ENCODE measurements around the gene HIPK2.

HIPK2 gene

DNA sequence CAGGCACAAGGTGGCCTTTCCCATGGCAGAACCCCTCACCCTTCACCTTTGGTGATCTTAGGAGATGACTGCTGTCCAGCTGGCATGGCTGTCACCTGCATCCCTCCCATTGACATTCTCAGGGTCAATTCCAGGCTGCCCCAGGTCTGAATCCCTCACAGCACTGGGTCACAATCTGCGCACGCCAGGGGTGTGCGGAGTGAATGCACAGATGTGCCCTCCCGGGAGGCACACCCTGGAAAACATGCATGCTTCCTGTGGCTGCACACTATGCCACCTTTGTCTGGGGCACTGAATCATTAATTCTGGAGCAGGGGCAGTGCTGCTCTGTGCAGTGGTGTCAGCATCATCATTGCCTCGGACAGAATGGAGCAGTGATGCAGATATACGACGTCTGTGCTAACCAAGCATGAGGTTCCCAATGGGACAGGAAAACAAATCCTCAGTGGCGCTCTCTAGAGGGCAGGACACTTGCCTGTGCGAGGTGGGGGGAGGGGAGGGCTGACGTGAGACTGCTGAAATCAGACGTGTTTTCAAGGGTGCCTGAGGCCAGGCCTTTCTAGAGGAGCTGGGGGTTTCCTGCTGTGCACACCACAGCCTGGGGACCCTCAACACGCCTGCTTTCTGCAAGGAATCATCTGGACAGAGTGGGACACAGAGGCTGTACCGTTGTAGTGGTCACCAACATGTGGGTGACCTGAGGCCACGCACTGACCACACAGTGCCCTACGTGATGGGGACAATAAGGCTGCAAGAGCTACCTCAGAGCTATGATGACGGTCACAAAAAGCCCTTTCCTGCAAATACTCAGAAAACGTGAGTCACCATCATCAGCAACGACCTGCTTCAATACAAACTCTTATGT, 77.9 kb downstream of the HIPK2 start:
- no peak for DNase-seq (ENCODE audit: low read depth, low spot score)
- no peak overlapping the region for H3K27ac ChIP-seq

DNA sequence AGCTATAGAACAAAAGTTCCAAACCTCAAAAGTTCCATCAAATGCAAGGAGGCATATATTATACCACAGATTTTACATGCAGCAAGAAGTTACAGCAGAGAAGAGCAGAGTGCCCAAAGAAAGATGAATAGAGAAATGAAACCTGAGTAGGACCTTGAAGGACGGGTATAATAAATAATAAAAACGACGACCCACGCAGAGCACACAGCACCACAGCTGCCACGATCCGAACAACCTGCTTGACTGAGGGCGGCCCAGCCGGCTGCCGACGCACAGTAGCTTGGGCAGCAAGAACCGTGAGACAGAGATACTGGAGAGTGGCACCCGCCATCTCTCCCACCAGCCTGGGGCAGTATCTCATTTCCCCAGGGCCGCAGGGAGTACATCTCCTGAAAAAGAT, 79.0 kb downstream of the HIPK2 start:
- H3K27ac ChIP-seq, result no peak overlapping the region
- DNase-seq (ENCODE audit: low read depth, low spot score), result no peak

DNA sequence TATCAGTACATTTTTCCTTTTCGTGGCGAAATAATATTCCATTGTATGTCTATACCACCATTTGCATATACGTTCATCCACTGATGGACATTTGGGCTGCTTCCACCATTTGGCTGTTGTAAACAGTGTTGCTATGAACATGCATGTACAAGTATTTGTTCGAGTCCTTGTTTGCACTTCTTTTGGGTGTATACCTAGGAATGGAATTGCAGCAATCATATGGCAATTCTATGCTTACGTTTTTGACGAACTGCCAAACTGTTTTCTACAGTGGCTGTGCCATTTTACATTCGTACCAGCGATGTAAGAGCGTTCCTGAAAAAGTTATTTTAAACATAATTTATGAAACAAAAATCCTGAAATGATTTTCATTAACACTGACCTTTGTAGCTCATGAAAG, 79.5 kb downstream of the HIPK2 start:
- DNase-seq (ENCODE audit: low read depth, low spot score), result no peak
- H3K27ac ChIP-seq, result no peak overlapping the region

DNA sequence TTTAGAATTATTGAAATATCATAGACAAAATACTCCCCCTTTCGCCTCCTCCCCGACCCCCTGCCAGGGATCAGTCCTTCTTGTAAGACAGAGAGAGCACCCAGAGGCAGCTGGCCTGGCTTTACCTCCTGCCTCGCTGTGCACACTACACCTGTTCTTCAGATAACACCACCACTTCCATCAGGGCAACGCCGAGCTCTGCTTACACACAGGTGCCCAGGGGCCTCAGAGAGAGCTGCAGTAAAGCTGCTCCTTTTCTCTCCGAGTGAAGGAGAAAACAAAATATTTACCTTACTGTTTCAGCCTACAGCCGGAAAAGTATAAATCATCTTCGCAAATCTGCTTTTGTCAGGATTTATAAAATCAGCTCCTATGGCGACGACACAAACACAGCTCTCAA, 80.7 kb downstream of the HIPK2 start:
- H3K27ac ChIP-seq, result no peak overlapping the region
- no peak for DNase-seq (ENCODE audit: low read depth, low spot score)

DNA sequence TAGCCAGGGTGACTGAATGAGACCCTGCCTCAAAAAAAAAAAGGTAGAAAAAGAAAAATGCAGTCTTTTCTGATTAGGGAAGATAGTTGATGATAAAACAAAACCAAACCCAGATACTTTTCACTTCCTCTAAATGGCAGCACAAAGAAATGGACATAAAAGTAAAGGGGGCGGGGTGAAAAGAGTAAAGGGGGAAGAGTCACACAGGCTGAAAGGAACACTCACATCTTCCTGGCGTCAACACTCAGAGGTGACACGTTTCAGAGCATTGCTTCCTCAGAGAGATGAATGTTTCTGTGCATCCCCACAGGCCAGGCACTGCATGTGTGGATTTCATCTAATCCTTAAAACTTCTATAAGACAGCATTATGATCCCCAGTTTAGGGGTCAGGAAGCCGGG, 81.2 kb downstream of the HIPK2 start:
- no peak for DNase-seq (ENCODE audit: low read depth, low spot score)
- no peak overlapping the region for H3K27ac ChIP-seq

DNA sequence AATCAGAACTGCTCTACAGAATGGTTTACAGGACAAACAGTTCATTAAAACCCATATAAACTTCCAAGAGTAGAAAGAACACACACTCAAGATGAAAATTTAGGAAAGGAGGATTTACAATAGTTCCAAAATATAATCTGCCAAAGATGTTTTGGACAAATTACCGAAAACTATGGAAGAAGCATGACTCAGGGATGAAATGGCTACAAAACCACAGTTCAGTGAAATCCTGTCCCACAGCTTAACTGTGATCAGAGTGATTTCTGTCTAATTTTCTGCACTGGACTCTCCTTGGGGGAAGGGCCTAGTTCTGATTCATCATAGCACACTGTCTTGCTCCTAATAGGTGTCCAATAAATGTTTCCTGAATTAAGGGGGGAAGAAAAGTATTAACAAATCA, 82.2 kb downstream of the HIPK2 start:
- DNase-seq (ENCODE audit: low read depth, low spot score), result no peak

DNA sequence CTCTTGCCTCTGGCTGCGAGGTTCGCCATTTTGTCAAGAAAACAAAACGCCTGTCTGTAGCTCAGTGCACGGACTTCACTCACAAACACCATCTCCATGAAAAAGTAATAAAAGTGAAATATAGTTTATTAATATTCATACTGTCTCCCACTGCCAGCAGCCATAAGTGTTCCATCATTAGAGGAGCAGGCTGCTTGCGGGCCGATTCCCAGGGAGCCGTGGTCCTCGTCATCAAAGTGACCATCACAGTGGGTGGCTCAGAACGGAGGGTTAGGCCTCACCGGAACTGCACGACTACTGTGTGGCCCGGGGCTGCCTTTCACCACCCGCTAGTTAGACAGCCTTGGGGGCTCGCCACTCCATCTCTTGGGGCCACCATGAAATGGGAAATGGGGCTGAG, 82.7 kb downstream of the HIPK2 start:
- no peak for DNase-seq (ENCODE audit: low read depth, low spot score)
- H3K27ac ChIP-seq, result no peak overlapping the region

More for the DNA sequence above, 82.2 kb downstream of the HIPK2 start:
- H3K27ac ChIP-seq, result no peak overlapping the region

DNA sequence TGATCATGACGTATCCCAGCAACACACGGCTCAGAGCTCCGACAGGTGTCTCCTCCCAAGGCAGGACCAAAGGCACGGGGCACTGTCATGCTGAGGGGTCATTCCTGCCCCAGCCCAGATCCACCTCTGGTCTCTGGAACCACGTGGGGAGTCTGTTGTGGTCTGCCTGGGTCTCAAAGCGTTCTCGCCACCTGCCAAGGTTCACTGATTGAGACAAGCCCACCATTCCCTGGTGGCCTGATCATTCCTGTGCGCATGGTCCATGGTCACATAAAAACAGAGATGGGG, 83.5 kb downstream of the HIPK2 start:
- no peak overlapping the region for H3K27ac ChIP-seq
- no peak for DNase-seq (ENCODE audit: low read depth, low spot score)

DNA sequence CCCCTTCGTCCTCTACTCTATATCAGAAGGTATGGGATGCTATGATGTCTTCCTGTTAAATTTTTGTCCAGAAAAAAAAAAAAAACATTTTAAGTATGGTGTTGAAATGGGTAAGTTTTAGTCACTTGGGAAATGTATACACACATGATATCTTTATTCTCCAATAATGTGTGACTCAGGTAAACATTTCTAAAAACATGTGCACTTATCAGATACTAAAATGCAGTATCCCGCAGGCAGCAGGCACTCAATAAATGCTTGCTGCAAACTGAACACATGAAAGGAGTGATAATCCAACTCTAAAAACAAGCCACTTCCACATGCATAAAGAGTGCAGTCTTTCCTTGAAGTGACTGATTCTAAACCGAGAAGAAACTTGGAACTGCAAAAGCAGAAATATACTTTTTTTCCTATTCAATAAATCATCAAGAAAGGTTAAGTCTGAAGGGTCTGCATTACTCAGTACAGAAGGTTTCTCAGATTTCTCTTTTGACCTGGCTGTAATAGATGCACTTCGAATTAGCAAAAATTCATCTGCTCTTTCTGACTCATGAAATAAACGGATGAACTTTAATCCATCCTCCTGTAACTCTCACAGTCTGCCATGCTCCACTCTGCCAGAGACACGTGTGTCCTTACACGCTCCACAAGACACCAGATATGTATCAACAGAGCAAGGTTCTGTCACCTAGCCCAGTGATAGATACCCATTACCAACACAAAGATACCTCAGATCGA, 84.0 kb downstream of the HIPK2 start:
- no peak for DNase-seq (ENCODE audit: low read depth, low spot score)
- H3K27ac ChIP-seq, result no peak overlapping the region

DNA sequence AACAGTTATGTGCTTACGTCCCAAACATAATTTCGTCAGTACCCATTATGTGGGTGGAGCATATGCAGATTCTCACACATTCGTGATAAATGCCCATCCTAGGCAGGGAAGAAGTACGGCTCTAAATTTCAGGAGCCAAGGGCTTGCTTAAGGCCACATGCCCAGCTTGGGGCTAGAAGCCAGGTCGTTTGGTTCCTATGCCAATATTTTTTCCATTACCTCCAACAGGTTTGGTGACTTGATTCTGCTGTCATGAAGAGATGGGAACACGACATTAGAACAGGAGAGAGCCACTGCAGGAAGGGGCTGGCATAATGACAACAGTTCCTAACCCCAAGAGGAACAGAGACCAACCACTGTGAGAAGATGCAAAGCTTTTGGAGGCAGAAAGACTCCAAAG, 85.1 kb downstream of the HIPK2 start:
- no peak overlapping the region for H3K27ac ChIP-seq
- DNase-seq (ENCODE audit: low read depth, low spot score), result no peak

DNA sequence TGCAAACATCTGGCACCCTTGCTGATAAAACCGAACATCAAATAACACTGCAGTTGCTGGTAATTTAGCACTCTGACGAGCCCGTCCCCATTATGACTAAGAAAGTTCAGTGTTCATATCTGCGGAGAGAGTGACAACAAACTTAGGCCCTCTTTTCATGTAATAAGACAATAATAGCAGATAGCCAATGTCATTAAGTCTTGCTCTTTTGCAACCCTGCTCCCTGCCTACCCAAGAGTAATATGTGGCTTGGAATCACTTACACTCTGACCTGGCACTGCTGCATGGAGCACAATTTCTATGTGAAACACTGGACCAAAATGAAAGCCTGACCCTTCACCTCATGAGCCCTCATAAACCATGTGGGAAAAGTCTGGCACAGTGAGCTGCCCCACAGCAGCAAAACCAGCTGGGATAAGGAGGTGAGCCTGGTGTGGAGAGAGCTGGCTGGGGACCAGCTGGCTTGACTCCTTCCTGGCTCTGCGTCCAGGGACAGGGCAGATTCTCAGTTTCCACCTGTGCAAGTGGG, 86.5 kb downstream of the HIPK2 start:
- DNase-seq (ENCODE audit: low read depth, low spot score), result no peak
- no peak overlapping the region for H3K27ac ChIP-seq

DNA sequence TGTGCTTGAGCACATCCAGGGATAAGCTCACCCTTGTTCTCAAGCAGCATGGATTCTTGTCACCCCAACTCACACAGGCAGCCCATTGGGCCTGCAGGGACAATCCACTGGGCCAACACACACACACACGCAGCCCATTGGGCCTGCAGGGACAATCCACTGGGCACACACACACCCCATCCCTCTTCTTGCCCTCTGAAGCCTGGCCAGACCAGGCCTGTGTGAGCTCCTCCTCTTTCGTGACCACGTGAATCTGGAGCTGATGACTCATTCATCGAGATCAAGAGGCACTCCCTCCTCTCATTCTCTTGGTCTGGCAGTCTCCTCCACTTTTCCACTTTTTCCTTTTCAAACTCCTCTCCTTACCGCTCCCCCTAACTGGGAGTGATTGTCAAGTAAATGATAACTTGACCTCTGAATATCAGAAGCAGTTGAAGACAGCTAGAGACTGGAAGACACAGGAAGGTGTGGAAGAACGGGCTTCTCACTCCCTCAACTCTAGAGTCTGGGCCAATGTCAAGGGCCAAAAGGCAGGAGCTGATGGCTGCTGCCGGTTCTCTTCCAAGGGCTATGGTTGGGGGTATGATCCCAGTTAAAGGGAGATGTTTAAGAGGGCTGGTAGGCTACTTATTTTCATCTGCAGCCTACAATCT, 89.7 kb downstream of the HIPK2 start:
- no peak for DNase-seq (ENCODE audit: low read depth, low spot score)
- peak overlapping the region; percentile 37 for H3K27ac ChIP-seq

DNA sequence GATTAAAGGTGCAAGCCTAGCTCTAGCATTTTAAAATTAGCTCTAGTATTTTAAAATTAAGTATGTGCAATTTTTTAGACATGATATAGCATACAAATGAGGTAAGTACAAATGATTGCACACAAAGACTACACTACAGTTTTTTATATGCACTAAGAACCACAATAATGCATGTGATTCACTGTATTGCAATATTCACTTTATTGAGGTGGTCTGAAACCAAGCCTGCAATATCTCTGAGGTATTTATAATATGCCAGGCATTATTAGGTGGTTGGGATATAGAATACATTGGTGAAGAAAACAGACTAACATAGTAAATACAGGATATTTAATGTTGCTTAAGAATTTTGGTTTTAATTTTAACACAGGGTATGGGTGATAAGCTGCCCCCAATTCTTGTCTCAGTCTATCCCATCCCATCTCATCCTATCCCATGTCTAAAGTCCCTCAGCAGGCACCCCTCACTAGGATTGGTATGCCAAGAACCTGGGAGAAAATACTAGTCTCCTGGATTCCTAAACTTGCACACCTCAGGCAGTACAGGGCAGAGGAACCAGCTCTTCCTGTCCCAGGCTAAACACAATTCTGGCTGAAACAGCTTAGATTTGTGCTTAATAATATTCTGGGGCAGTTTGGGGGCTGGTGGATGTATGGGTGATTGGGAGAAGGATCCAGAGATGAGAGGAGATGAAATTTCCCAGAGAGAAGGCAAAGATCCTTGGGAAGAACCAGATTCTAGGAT, 90.4 kb downstream of the HIPK2 start:
- no peak for DNase-seq (ENCODE audit: low read depth, low spot score)
- peak overlapping the region; percentile 37 for H3K27ac ChIP-seq

DNA sequence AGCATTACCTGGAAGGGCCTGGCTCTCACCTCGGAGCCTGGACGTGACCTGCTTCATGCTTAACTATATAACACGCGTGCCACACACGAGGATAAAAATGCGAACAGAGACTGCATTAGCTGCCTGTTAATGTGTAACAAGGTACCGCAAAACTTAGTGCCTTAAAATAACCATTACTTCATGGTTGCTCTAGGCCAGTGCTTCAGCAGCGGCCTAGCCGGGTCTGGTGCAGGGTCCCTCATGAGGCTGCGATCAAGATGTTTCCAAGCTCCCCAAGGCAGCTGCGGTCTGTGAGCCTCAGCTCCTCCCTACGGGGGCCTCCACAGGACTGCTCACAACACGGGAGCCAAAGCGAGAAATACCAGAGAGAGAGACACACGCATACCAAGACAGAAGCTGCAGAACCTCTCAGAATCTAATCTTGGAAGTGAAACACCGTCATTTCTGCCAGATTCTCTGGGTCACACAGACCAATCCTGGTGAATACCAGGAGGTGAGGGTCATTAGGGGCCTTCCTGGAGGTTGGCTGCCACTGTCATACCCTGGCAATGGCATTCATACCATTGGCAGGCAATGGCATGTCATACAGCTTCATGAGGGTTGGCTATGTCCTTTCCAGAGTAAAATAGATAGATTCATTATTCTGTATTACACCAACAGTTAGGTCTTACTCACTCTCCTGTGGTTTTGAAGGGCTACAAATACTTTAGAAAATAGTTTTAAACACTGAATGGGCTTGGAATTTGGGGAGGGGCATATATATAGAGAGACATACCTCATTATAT, 94.5 kb downstream of the HIPK2 start:
- DNase-seq (ENCODE audit: low read depth, low spot score), result no peak
- H3K27ac ChIP-seq, result peak overlapping the region; percentile 99

DNA sequence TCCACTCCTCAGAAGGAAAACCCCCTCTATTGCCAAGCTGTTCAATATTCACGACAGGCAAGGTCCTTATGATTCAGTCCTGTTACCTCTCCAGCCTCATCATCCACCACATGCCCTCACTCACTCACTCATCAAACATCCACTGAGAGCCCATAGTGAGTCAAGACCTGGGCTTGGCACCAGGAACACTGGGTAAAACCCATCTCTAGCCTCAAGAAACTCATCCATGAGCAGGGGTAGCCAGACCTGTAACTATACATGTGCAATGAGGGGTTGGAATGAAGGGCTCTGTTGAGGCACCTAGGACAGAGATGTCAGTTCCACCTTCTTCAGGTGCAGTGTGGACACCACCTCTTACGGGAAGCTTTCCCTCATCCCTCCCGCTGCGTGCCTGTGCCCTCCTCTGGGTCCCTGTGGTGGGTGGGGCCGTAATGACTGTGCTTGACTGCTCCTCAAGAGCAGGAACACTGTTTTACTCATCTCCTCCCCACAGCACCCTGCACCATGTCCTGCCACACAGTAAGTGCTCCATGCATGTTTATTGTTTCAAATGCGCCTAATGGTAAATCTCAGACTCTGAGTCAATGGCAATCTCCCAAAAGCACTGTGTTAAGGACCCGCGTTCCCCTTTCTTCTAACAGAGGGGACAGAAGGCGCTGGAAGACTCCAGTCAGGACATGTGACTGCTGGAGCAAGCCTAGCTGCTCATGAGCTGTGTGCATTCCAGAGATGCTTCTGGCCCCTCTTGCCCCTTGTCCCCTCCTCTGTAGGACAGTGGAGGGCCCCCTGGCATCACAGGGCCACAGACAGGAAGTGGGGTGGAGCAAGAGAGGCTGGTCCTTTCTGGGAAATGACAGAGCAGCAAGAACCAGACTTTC, 95.4 kb downstream of the HIPK2 start:
- DNase-seq (ENCODE audit: low read depth, low spot score), result peak; percentile 80

DNA sequence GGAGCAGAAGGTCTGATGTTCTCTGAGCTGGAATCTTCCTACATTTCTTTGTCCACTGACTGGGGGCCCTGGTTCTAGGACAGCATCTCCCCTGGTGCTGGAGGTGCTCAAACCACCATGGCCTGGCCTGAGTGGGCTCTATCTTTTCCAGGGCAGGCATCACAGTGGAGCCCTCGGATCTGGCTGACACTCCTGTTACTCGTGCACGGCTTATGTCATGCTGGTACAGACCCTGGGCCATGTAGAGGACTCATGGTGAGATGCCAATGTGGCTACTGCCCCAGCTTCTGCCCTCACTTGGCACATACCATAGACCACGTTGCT, 96.0 kb downstream of the HIPK2 start:
- H3K27ac ChIP-seq, result peak overlapping the region; percentile 99
- no peak for DNase-seq (ENCODE audit: low read depth, low spot score)

More for the DNA sequence above, 95.4 kb downstream of the HIPK2 start:
- H3K27ac ChIP-seq, result peak overlapping the region; percentile 99

DNA sequence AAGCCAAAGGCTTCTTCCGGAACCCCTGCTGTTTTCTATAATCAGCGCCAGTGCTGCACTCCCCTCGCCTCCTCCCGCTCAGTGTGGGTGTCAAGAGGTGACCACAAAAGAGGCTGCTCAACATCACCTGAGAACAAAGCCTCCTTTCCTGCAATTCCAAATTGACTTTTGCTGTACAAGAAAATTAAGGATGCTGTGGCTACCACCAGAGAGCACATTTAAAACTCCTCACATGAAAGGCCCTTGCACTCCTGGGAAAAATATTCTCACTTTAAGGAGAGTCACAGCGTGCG, 96.4 kb downstream of the HIPK2 start:
- no peak for DNase-seq (ENCODE audit: low read depth, low spot score)
- H3K27ac ChIP-seq, result peak overlapping the region; percentile 99

DNA sequence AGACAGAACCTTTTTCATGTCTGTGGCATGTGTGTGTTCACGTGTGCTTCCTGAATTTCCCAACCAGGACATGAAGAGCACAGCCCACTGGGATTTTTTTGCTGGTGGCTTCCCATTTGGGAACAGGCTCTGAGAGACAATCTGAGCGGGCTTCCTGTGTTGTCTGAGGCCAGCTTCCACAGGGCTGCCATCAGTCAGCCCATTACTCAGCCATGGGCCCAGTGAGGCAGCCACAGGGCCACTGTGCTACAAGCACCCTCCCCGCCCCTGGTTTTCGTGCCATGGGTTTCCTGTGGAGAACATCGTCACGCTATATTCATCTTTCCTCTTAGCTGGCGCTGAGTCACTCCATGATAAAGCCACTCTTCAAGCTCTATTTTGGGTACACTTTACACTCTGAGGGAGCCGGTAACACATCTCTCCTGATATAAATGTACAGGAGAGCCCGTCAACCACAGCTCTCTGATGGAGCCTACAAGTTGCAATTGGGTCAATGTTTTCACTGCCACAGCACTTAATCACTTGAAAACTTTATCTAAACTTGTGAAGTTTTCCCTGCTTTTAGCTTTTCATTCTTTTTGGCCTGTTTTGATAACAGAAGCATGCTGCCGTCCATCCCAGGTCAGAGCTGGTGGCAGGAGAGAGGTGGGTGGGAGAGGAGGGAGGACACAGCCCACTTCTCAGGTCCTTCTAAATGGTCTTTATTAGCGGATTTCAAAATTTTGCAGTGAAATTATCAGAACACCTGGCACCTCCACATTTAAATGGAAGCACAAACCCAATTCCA, 96.9 kb downstream of the HIPK2 start:
- H3K27ac ChIP-seq, result peak overlapping the region; percentile 99
- DNase-seq (ENCODE audit: low read depth, low spot score), result peak; percentile 86
